ENCODE results near the gene CC2D1A. TPM values are rescaled to one million over a fixed set of nuclear protein-coding genes. Genes with fewer than 3 reads are reported as not detected.

The CC2D1A gene
- total and polyA plus RNA-seq, 2 experiments from 2014 or later: 15.8 to 20.6 TPM

DNA sequence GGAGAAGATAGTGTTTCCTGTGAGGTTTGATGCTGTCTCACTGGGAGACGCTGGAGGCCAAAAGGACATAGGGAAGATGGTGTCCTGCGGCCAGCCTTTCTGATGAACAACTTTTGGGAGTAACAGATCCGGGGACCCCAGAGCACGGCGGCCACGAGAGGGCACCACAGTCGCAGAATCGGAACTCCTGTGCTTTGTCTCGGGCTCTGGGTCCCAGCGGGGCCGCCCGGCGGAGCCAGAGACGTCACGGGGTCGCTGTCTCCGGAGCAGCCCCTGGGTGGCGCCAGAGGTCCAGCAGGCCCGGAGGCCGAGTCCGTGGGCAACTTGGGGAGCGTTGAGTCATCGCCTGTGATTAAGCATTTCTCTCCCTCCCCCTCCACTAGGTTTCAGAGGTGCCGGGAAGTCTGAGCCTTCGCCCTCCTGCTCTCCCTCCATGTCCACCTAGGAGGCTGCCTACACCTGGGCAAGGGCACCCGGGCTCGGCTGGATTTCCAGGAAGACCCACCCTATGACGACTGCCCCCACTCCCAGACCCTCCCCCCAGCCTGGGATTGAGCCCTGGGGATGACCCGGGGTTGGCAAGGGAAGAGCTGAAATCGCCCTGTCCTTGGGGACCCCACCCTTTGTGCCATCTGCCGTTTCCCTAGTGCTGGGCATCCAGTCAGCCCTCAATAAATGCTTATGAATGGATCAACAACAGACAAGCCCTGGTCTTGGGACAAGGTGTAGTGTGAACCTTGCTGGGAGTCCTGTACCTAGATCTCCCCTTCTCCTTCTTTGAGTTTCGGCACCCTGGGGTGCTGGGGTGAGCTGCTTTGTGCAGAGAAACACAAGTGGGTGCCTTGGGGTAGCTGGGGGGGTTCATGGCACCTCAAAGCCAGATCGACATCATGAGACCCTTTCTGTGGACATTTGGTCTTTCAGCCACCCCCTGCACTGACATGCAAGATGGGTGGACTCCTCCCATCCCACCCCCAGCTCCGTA, 25.6 kb upstream of the CC2D1A start:
- DNase-seq: peak; percentile 100
- Histone ChIP-seq H4K20me1 (ENCODE audit: insufficient read depth) (no peaks in the 10 kb centered on the region), H3K27ac (peak overlapping the region; percentile 82), H3K9me3 (ENCODE audit: low read depth) (no peaks in the 10 kb centered on the region), H3K36me3 (ENCODE audit: low read depth) (no peaks in the 10 kb centered on the region), H2AFZ (peak overlapping the region; percentile 80), H3K4me3 (peak overlapping the region; percentile 56), H3K9me2 (ENCODE audit: insufficient read depth) (no peaks in the 10 kb centered on the region), H3K4me2 (ENCODE audit: unreplicated experiment) (peak overlapping the region; percentile 80), H3F3A (ENCODE audit: insufficient read depth) (no peaks in the 10 kb centered on the region), H3K27me3 (replicated peaks; ENCODE audit: insufficient read depth) (no peaks in the 10 kb centered on the region), H3K79me2 (ENCODE audit: insufficient read depth) (no peaks in the 10 kb centered on the region), H3K9ac (peak overlapping the region; percentile 79), H3K4me1 (ENCODE audit: insufficient read depth) (peaks cover 21% of the 10 kb centered on the region)
- 6 to 7% methylated on average over 31 to 32 of the region's 34 CpGs for WGBS, 2 experiments (ENCODE audit: low coverage in 1 of 2, low lambda C conversion rate in 2 of 2, missing lambda C conversion rate in 2 of 2)
- TF ChIP-seq EZH2phosphoT487 (IDR thresholded peaks at IDR 0.05; ENCODE audit: insufficient read depth, low read depth): no peak
- TF ChIP-seq EZH2 (IDR thresholded peaks at IDR 0.05; ENCODE audit: insufficient read depth, poor library complexity, severe bottlenecking): no peak
- in situ Hi-C loops (cut with MboI): loop anchor here (10.0 to 25.0 kb wide), 3 partner anchors 164 to 457 kb away; partner anchors contain the start of gene MISP3

DNA sequence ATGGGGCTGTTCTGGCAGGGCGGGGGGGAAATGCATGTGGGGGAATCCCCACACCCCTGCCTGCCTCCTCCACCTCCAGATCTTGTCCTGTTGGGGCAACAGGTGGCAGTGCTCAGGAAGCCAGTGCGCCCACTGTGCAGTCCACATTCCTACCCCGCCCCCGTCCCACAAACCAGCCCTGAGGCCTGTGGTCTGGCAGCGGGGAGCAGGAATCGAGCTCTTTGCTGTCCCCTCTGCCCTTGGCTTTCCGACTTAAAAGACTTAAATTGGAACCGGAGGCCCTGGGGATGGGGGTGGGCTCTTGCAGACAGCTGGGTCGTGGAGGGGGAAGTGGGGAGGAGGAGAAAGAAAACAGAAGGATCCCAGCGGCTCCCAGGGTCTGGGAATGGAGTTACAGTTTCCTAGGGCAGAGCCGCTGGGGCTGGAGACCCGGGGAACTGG, 24.7 kb upstream of the CC2D1A start:
- Histone ChIP-seq H3K27me3 (replicated peaks; ENCODE audit: insufficient read depth) (no peaks in the 10 kb centered on the region), H3K9ac (peak overlapping the region; percentile 59), H3F3A (ENCODE audit: insufficient read depth) (no peaks in the 10 kb centered on the region), H3K4me3 (no peak overlapping the region), H3K4me1 (ENCODE audit: insufficient read depth) (peaks cover 21% of the 10 kb centered on the region), H3K27ac (peak overlapping the region; percentile 64), H3K79me2 (ENCODE audit: insufficient read depth) (no peaks in the 10 kb centered on the region), H4K20me1 (ENCODE audit: insufficient read depth) (no peaks in the 10 kb centered on the region), H3K9me2 (ENCODE audit: insufficient read depth) (no peaks in the 10 kb centered on the region), H2AFZ (peak overlapping the region; percentile 77), H3K4me2 (ENCODE audit: unreplicated experiment) (peak overlapping the region; percentile 7), H3K9me3 (ENCODE audit: low read depth) (no peaks in the 10 kb centered on the region), H3K36me3 (ENCODE audit: low read depth) (no peaks in the 10 kb centered on the region)
- in situ Hi-C loops (cut with MboI): loop anchor here (10.0 to 25.0 kb wide), 3 partner anchors 164 to 456 kb away; partner anchors contain the start of gene MISP3
- 77 to 85% methylated on average over 10 to 12 of the region's 12 CpGs for WGBS, 2 experiments (ENCODE audit: low coverage in 1 of 2, low lambda C conversion rate in 2 of 2, missing lambda C conversion rate in 2 of 2)
- no peak for TF ChIP-seq EZH2 (IDR thresholded peaks at IDR 0.05; ENCODE audit: insufficient read depth, poor library complexity, severe bottlenecking)
- no peak for TF ChIP-seq EZH2phosphoT487 (IDR thresholded peaks at IDR 0.05; ENCODE audit: insufficient read depth, low read depth)
- peak; percentile 26 for DNase-seq

DNA sequence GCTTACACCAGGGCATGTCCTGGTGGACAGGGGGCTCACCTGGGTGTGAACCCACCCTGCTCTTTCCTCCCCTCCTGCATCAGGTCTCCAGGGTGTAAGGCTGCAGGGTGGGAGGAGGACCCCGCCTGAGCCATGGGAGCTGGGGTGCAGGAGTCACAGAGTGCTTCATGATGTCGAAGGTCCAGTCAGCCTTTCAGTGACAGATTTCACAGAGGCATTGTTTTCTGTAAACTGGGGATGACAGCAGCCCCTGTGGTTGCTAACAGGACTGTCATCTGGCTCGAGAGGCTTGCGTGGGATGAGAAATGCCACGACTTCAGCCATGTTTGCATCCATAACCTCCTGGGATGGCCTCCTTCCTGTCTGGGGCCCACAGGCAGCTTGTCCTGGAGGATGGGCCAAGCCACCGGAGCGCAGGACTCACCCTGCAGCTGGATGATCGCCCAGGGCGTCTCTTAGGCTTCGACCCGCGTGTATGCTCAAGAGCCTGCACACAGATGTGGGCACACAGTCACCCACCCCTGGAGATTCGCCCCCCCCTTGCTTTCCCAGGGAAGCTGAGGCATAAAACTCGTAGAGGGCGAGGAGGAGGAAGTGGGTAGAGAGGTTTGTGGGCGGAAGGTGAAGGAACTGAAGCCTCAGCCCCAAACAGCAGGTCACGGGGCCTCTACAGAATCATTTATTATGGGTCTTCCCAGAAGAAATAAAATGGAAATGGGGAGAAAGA, 24.1 kb upstream of the CC2D1A start:
- H3F3A ChIP-seq (ENCODE audit: insufficient read depth): no peaks in the 10 kb centered on the region
- H4K20me1 ChIP-seq (ENCODE audit: insufficient read depth): no peaks in the 10 kb centered on the region
- TF ChIP-seq EZH2phosphoT487 (IDR thresholded peaks at IDR 0.05; ENCODE audit: insufficient read depth, low read depth) (no peak), EZH2 (IDR thresholded peaks at IDR 0.05; ENCODE audit: insufficient read depth, poor library complexity, severe bottlenecking) (no peak)
- H2AFZ ChIP-seq: peak overlapping the region; percentile 77
- DNase-seq: peak; percentile 85
- no peak overlapping the region for H3K4me3 ChIP-seq
- H3K9ac ChIP-seq: peak overlapping the region; percentile 59
- H3K79me2 ChIP-seq (ENCODE audit: insufficient read depth): no peaks in the 10 kb centered on the region
- in situ Hi-C loops (cut with MboI): loop anchor here (10.0 to 25.0 kb wide), 3 partner anchors 163 to 455 kb away; partner anchors contain the start of gene MISP3
- peak overlapping the region; percentile 7 for H3K4me2 ChIP-seq (ENCODE audit: unreplicated experiment)
- H3K27me3 ChIP-seq (replicated peaks; ENCODE audit: insufficient read depth): no peaks in the 10 kb centered on the region
- peaks cover 21% of the 10 kb centered on the region for H3K4me1 ChIP-seq (ENCODE audit: insufficient read depth)
- no peaks in the 10 kb centered on the region for H3K9me2 ChIP-seq (ENCODE audit: insufficient read depth)
- 41 to 43% methylated on average over 17 of the region's 17 CpGs for WGBS, 2 experiments (ENCODE audit: low coverage in 1 of 2, low lambda C conversion rate in 2 of 2, missing lambda C conversion rate in 2 of 2)
- peak overlapping the region; percentile 64 for H3K27ac ChIP-seq
- H3K9me3 ChIP-seq (ENCODE audit: low read depth): no peaks in the 10 kb centered on the region
- no peaks in the 10 kb centered on the region for H3K36me3 ChIP-seq (ENCODE audit: low read depth)

DNA sequence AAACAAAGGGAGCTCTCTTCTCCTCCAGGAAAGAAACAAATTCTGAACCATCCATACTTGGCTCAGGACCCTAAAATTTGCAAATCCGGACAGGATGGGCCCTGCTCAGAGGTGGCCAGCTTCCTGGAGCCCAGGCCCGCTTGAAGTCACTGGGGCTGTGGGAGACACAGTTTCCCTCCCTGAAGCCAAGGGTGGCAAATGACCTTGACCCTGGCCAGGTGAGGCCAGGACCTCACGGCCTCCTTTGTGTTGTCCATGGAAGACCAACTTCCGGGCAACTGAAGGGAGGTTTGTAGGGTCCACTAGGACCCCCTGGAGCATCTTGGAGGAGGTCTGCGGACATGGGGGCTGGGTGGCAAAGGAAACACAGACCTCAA, 23.6 kb upstream of the CC2D1A start:
- H3K4me3 ChIP-seq: no peak overlapping the region
- no peaks in the 10 kb centered on the region for H3K27me3 ChIP-seq (replicated peaks; ENCODE audit: insufficient read depth)
- TF ChIP-seq EZH2 (IDR thresholded peaks at IDR 0.05; ENCODE audit: insufficient read depth, poor library complexity, severe bottlenecking) (no peak), EZH2phosphoT487 (IDR thresholded peaks at IDR 0.05; ENCODE audit: insufficient read depth, low read depth) (no peak)
- 85 to 87% methylated on average over 5 of the region's 5 CpGs for WGBS, 2 experiments (ENCODE audit: low coverage in 1 of 2, low lambda C conversion rate in 2 of 2, missing lambda C conversion rate in 2 of 2)
- no peaks in the 10 kb centered on the region for H3K36me3 ChIP-seq (ENCODE audit: low read depth)
- H3K4me1 ChIP-seq (ENCODE audit: insufficient read depth): peaks cover 25% of the 10 kb centered on the region
- no peaks in the 10 kb centered on the region for H3K9me2 ChIP-seq (ENCODE audit: insufficient read depth)
- H2AFZ ChIP-seq: peak overlapping the region; percentile 77
- H3K4me2 ChIP-seq (ENCODE audit: unreplicated experiment): no peak overlapping the region
- H3F3A ChIP-seq (ENCODE audit: insufficient read depth): no peaks in the 10 kb centered on the region
- no peaks in the 10 kb centered on the region for H4K20me1 ChIP-seq (ENCODE audit: insufficient read depth)
- in situ Hi-C loops (cut with MboI): loop anchor here (10.0 to 25.0 kb wide), 3 partner anchors 162 to 455 kb away; partner anchors contain the start of gene MISP3
- peak overlapping the region; percentile 59 for H3K9ac ChIP-seq
- H3K9me3 ChIP-seq (ENCODE audit: low read depth): no peaks in the 10 kb centered on the region
- H3K79me2 ChIP-seq (ENCODE audit: insufficient read depth): no peaks in the 10 kb centered on the region
- peak overlapping the region; percentile 64 for H3K27ac ChIP-seq
- no peak for DNase-seq
